Measurements from ENCODE around the gene PPIL3.

PPIL3 gene

GRCh38 chr2:200860092-200860795 lies 28.6 kb downstream of the PPIL3 start:
- no peak for DNase-seq (ENCODE audit: low read depth)

GRCh38 chr2:200856806-200857205 lies 32.1 kb downstream of the PPIL3 start:
- no peak for DNase-seq (ENCODE audit: low read depth)

GRCh38 chr2:200852605-200853004 lies 36.3 kb downstream of the PPIL3 start:
- no peak for DNase-seq (ENCODE audit: low read depth)

GRCh38 chr2:200851398-200852248 lies 37.3 kb downstream of the PPIL3 start:
- DNase-seq (ENCODE audit: low read depth), result no peak

- DNase-seq (ENCODE audit: low read depth), result no peak
These were observed 38.2 kb downstream of the PPIL3 start for GRCh38 chr2:200850512-200851256.

- no peak for DNase-seq (ENCODE audit: low read depth)
These were observed 40.9 kb downstream of the PPIL3 start for GRCh38 chr2:200847939-200848338.

- DNase-seq (ENCODE audit: low read depth), result no peak
These were observed 41.6 kb downstream of the PPIL3 start for GRCh38 chr2:200847269-200847668.

GRCh38 chr2:200845669-200846325 lies 43.1 kb downstream of the PPIL3 start:
- DNase-seq (ENCODE audit: low read depth), result no peak

GRCh38 chr2:200845194-200845593 lies 43.7 kb downstream of the PPIL3 start:
- no peak for DNase-seq (ENCODE audit: low read depth)

GRCh38 chr2:200843993-200844948 lies 44.6 kb downstream of the PPIL3 start:
- no peak for DNase-seq (ENCODE audit: low read depth)

- DNase-seq (ENCODE audit: low read depth), result no peak
These were observed 49.4 kb downstream of the PPIL3 start for GRCh38 chr2:200839513-200839912.

- DNase-seq (ENCODE audit: low read depth), result no peak
These were observed 54.2 kb downstream of the PPIL3 start for GRCh38 chr2:200834701-200835100.

GRCh38 chr2:200829258-200829655 lies 59.6 kb downstream of the PPIL3 start:
- no peak for DNase-seq (ENCODE audit: low read depth)

GRCh38 chr2:200828572-200829257 lies 60.2 kb downstream of the PPIL3 start:
- no peak for DNase-seq (ENCODE audit: low read depth)

- no peak for DNase-seq (ENCODE audit: low read depth)
These were observed 60.8 kb downstream of the PPIL3 start for GRCh38 chr2:200828104-200828503.

- no peak for DNase-seq (ENCODE audit: low read depth)
These were observed 67.1 kb downstream of the PPIL3 start for GRCh38 chr2:200821686-200822245.
